GM12874 (cell line): ENCODE data around the gene LINC01488.

Experiments
- TF ChIP-seq, protein P1 (sequence below): IDR thresholded peaks from 2 replicates; pipeline ENCODE4 v1.5.1; 2011; ENCODE audit warnings: low read depth, mild to moderate bottlenecking, control low read depth, low read length, moderate library complexity; ENCODE audit not compliant: insufficient read depth

The LINC01488 gene

DNA sequence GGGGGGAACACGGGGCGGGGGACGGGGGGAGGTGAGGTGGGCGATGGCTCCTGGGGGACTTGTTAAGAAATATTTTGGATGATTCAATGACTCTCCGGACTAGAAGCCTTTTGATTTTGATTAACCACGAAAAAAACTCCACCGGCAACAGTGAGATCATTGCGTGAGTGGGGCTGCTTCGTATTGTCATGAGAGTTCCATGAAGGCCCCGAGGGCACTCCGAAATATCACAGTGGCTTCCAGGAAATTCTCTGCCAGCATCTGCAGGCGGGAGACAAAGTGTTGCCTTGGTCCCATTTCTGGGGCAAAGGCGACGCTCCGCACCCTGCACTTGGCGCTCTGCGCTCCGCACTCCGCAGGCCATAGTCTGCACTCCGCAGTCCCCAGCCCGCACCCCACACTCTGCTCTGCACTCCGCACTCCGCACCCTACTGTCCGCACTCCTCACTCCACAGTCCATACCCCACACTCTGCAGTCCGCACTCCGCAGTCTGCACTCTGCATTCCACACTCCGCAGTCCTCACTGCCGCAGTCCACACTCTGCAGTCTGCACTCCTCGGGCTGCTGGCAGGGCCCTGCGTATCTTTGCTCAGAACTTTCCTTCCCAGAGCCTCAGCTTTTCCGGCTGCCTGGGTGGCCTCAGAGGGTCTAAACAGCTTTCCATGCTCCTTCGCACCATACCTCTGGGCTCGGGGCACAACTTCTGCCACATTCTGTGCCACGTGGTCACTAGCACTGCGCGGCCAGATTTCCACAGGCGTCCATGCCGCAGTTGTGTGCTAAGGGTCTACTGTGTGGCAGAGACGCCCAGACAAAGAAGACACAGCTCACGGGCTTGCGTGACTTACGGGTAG lies 61.1 kb downstream of the LINC01488 start:
- TF ChIP-seq, protein P1, sequence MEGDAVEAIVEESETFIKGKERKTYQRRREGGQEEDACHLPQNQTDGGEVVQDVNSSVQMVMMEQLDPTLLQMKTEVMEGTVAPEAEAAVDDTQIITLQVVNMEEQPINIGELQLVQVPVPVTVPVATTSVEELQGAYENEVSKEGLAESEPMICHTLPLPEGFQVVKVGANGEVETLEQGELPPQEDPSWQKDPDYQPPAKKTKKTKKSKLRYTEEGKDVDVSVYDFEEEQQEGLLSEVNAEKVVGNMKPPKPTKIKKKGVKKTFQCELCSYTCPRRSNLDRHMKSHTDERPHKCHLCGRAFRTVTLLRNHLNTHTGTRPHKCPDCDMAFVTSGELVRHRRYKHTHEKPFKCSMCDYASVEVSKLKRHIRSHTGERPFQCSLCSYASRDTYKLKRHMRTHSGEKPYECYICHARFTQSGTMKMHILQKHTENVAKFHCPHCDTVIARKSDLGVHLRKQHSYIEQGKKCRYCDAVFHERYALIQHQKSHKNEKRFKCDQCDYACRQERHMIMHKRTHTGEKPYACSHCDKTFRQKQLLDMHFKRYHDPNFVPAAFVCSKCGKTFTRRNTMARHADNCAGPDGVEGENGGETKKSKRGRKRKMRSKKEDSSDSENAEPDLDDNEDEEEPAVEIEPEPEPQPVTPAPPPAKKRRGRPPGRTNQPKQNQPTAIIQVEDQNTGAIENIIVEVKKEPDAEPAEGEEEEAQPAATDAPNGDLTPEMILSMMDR, result no peak
